Measurements from ENCODE around the gene CAMK1D. TPM values are rescaled to one million over a fixed set of nuclear protein-coding genes. Genes with fewer than 3 reads are reported as not detected.
A peak's percentile ranks its signal among the peaks of the same experiment; 100 is the strongest.

The CAMK1D gene
- total and polyA plus RNA-seq, 10 of the 15 experiments (the other 5 are each of a cell fraction or from before 2014, with no cell fraction given): 2.1 to 35.5 (median 14.7) TPM

- Histone ChIP-seq H3K9ac (ENCODE audit: control insufficient read depth, insufficient read depth, low read length) (no peak overlapping the region), H3K4me1 (ENCODE audit: control insufficient read depth, insufficient read depth, low read length) (no peaks in the 10 kb centered on the region), H4K20me1 (ENCODE audit: control insufficient read depth, insufficient read depth) (no peaks in the 10 kb centered on the region), H3K79me2 (ENCODE audit: control insufficient read depth, insufficient read depth, low read length) (no peaks in the 10 kb centered on the region), H2AFZ (ENCODE audit: control insufficient read depth, low read depth, low read length) (peak overlapping the region; percentile 48), H3K9me3 (replicated peaks; ENCODE audit: control insufficient read depth, insufficient read depth, low read length) (no peaks in the 10 kb centered on the region), H3K27ac (ENCODE audit: control insufficient read depth, insufficient read depth) (no peak overlapping the region), H3K4me3 (no peak overlapping the region), H3K27me3 (replicated peaks in 1 of 2; ENCODE audit: control insufficient read depth in 2 of 2, insufficient read depth in 2 of 2, low read length in 1 of 2) (no peaks in the 10 kb centered on the region), H3K4me2 (ENCODE audit: control insufficient read depth, insufficient read depth) (no peak overlapping the region), H3K36me3 (ENCODE audit: control insufficient read depth in 2 of 2, insufficient read depth in 2 of 2, low read length in 1 of 2) (no peaks in the 10 kb centered on the region; a peak in 1 of 4 replicates)
- no TSS peak for BruUV-seq (replicated peaks)
- ChIA-PET POLR2A (interaction anchor here (0.8 kb wide), 2 partner anchors 20 to 317 kb away, joined by 3 to 4 read pairs; partner anchors contain the start of gene OPTN), CTCF (interaction anchor here (0.7 to 2.2 kb wide), 18 partner anchors 11 to 568 kb away, joined by 3 to 12 read pairs (median 3); no protein-coding TSS in a partner anchor), RAD21 (ENCODE audit: unreplicated experiment) (interaction anchor here (0.7 to 1.2 kb wide), 3 partner anchors 119 to 518 kb away, joined by 3 to 8 read pairs (median 3); partner anchors contain the start of gene OPTN), SMC1A (ENCODE audit: uncharacterized antibody, unreplicated experiment) (interaction anchor here (0.7 to 1.2 kb wide), 8 partner anchors 10 to 306 kb away, joined by 3 to 5 read pairs (median 3); no protein-coding TSS in a partner anchor)
- TF ChIP-seq IKZF1 (conservative IDR thresholded peaks at IDR 0.05) (0 out of 2 replicates have a peak, but pooled peaks have one; percentile 31), IRF4 (IDR thresholded peaks at IDR 0.05; ENCODE audit: low read depth, low read length) (0 out of 2 replicates have a peak, but pooled peaks have one; percentile 12), SMC3 (IDR thresholded peaks at IDR 0.05; ENCODE audit: borderline replicate concordance, low read length) (peak; percentile 51), RAD21 (IDR thresholded peaks at IDR 0.05; ENCODE audit: insufficient read depth, low read depth, low read length) (peak; percentile 39; the same call in 1 of the 2 replicates), HDGF (IDR thresholded peaks at IDR 0.05) (no peak), SMAD5 (IDR thresholded peaks at IDR 0.05; ENCODE audit: low read depth) (no peak), SUZ12 (IDR thresholded peaks at IDR 0.05; ENCODE audit: unreplicated experiment) (no peak)
- TF ChIP-seq, protein P1, sequence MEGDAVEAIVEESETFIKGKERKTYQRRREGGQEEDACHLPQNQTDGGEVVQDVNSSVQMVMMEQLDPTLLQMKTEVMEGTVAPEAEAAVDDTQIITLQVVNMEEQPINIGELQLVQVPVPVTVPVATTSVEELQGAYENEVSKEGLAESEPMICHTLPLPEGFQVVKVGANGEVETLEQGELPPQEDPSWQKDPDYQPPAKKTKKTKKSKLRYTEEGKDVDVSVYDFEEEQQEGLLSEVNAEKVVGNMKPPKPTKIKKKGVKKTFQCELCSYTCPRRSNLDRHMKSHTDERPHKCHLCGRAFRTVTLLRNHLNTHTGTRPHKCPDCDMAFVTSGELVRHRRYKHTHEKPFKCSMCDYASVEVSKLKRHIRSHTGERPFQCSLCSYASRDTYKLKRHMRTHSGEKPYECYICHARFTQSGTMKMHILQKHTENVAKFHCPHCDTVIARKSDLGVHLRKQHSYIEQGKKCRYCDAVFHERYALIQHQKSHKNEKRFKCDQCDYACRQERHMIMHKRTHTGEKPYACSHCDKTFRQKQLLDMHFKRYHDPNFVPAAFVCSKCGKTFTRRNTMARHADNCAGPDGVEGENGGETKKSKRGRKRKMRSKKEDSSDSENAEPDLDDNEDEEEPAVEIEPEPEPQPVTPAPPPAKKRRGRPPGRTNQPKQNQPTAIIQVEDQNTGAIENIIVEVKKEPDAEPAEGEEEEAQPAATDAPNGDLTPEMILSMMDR (IDR thresholded peaks at IDR 0.05 in 2 of 3, conservative IDR thresholded peaks at IDR 0.05 in 1 of 3; ENCODE audit: control insufficient read depth in 2 of 3, extremely low read depth in 1 of 3, insufficient read depth in 1 of 3, low read depth in 3 of 3, low read length in 3 of 3): peak; percentile 43 to 76 (median 66)
- FAIRE-seq: peak; percentile 44
- intact Hi-C loops (cut with micrococcal nuclease; ENCODE audit: unreplicated experiment): loop anchor here (2.0 to 10.0 kb wide), 2 partner anchors 122 to 292 kb away; no protein-coding TSS in a partner anchor
- no peak for DNase-seq (ENCODE audit: low read depth, low spot score)
- ATAC-seq: peak; percentile 61
- 67% methylated on average over 8 of the region's 8 CpGs for WGBS (ENCODE audit: insufficient coverage, insufficient replicate concordance, low lambda C conversion rate, missing lambda C conversion rate)
- in situ Hi-C loops (cut with MboI): no loop called here
Observed at GRCh38 chr10:12782537-12782936, 433.2 kb downstream of the CAMK1D start.

Measured in GM12878 (cell line).